Thyroid gland (tissue), 4 donors: Measurements from ENCODE around the gene CALCOCO2.

Experiments
- CTCF ChIP-seq, 6 experiments: fragments of 200-600 bp in 3 of 6; fragments of 450-650 bp in 3 of 6; sonication (generic) in 3 of 6; IDR thresholded peaks; one replicate each; pipeline ENCODE4 v1.5.1; 2016 to 2019; ENCODE audit warnings: antibody characterized with exemption in 6 of 6, mild to moderate bottlenecking in 2 of 6, inconsistent platforms in 1 of 6, moderate library complexity in 1 of 6
- POLR2A ChIP-seq, 2 donors: fragments of 450-650 bp; IDR thresholded peaks; one replicate each; pipeline ENCODE4 v1.6.1; 2017; ENCODE audit warnings: antibody characterized with exemption in 2 of 2, mild to moderate bottlenecking in 2 of 2, moderate library complexity in 1 of 2

DNA sequence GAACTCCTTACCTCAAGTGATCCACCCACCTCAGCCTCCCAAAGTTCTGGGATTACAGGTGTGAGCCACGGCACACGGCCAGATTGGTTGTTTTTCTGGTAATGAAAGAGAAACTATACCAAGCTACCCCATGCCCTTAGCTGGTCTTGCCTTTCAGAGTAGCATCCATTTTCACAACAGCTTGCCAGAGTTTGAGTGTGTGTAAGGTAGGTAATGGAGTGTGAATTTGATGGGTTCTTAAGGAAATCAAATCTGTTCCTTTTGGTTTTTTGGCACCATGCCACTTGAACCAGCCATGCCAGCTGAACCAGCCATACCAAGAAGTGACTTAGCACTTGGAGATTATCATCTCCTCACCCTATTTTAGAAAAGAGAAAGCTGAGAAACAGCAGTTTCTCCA, 5.1 kb downstream of the CALCOCO2 start:
- no peak for TF ChIP-seq POLR2A (IDR thresholded peaks at IDR 0.05)
- no peak for TF ChIP-seq CTCF (IDR thresholded peaks at IDR 0.05)
